ENCODE results near the gene SYT8.
"Not testable (repeated sequence)": the region's sequence is repeated elsewhere in the genome, so short reads cannot be mapped to it uniquely, and the experiment has no call there.

SYT8 gene, protein sequence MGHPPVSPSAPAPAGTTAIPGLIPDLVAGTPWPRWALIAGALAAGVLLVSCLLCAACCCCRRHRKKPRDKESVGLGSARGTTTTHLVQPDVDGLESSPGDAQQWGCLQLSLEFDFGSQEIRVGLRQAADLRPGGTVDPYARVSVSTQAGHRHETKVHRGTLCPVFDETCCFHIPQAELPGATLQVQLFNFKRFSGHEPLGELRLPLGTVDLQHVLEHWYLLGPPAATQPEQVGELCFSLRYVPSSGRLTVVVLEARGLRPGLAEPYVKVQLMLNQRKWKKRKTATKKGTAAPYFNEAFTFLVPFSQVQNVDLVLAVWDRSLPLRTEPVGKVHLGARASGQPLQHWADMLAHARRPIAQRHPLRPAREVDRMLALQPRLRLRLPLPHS

DNA sequence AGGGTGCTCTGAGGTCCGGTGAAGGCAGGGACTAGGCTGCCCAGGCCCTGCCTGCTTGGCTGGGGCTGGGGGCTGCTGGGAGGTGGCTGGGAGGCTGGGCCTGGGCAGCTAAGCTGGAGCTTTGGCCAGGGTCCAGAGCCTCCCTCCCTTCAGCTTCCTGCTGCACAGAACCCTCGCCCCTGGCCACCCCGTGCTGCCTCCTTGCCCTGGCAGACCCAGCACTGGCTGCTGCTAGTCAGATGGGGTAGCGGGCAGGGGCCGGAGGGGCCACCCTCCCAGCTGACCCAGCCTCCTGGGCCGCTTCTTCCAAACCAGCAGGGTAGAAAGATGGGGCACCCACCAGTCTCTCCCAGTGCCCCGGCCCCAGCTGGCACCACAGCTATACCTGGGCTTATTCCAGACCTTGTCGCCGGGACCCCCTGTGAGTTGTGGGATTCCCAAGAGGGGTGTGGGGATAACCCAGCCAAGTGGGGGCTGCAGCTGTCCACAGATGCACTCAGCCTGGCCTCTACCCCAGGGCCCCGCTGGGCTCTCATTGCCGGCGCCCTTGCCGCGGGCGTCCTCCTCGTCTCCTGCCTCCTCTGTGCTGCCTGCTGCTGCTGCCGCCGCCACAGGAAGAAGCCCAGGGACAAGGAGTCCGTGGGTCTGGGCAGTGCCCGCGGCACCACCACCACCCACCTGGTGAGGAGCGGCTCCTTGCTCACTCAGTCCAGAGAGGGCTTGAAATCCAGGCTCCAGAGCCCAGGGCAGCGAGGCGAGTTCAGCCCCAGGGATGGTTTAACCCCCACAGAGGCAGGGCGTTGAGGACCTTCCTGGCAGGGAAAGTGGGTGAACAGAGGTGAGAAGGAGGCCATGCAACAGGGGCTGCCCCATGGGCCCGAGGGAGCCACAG is at the start of gene SYT8:
TSS of gene SYT8 (plus strand) at position 212 of the 892 bp plus-strand sequence. CDS start at position 328, 116 bp downstream.
- no peak for DNase-seq

GRCh38 chr11:1785749-1786413 is 48.9 kb upstream of the SYT8 start:
- DNase-seq: no peak

DNA sequence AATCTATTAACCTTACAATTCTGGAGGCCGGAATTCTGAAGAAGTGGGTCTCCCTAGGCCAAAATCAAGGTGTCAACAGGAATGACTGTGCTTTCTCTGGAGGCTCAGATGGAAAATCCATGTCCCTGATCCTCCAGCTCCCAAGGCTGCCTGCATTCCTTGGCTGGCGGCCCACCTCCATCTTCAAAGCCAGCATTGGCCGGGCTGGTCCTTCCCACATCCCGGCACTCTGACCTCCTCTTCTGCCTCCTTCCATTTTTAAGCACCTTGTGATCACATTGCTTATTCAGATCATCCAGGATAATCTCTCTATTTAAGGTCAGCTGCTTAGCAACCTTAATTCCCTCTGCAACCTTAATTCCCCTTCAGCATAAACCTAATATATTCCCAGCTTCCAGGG is 48.3 kb upstream of the SYT8 start:
- DNase-seq: no peak

GRCh38 chr11:1791912-1792311 is 42.9 kb upstream of the SYT8 start:
- DNase-seq: no peak

DNA sequence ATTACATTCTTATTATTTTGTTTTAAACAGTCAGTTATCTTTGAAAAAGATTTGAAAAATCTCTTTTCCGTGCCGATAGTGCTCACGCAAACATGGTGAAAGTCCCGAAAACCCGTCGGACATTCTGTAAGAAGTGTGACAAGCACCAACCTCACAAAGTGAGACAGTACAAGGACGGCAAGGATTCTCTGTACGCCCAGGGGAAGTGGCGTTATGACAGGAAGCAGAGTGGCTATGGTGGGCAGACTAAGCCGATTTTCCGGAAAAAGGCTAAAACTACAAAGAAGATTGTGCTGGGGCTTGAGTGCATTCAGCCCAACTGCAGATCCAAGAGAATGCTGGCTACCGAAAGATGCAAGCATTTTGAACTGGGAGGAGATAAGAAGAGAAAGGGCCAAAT is 42.3 kb upstream of the SYT8 start:
- DNase-seq: peak; percentile 11

GRCh38 chr11:1793081-1793480 is 41.7 kb upstream of the SYT8 start:
- no peak for DNase-seq

DNA sequence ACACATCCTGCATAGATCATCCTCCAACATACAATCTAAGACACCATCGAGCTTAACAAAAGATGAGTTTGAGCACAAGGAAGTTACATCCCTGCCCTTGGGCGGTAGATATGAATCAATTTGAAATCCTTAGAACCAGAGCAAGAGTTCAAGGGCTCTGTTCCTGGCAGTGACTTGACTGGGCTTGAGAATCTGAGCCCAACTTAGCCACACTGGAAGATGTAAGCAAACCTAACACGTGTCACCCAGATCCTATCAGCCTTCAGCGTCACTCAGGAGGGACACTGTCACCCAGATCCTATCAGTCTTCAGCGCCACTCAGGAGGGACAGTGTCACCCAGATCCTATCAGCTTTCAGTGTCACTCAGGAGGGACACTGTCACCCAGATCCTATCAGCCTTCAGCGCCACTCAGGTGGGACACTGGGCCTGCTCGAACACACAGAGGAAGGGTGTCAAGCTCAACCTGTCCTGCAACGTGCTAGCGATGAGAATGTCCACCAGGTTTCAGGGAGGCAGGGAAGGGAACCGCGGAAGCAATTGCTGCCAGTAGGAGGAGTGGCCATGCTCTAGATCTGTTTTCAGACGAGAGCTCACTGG is 38.3 kb upstream of the SYT8 start:
- no peak for DNase-seq

- no peak for DNase-seq
Measured at GRCh38 chr11:1797391-1798125, 37.2 kb upstream of the SYT8 start.

DNA sequence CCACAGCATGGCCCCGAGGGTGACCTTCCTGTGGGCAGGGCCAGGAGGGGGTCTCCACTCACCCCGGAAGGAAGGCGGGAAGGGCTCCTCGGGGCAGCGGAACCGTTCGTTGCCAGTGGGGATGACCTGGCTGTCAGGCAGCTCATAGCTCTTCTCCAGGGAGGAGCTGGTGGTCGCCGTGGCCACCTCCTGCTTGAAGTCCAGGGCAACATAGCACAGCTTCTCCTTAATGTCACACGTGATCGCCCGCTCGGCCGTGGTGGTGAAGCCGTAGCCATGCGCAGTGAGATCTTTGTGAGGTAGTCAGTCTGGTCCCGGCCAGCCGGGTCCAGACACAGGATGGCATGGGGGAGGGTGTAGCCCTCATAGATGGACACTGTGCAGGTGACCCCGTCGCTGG is 31.5 kb upstream of the SYT8 start:
- DNase-seq: no peak

DNA sequence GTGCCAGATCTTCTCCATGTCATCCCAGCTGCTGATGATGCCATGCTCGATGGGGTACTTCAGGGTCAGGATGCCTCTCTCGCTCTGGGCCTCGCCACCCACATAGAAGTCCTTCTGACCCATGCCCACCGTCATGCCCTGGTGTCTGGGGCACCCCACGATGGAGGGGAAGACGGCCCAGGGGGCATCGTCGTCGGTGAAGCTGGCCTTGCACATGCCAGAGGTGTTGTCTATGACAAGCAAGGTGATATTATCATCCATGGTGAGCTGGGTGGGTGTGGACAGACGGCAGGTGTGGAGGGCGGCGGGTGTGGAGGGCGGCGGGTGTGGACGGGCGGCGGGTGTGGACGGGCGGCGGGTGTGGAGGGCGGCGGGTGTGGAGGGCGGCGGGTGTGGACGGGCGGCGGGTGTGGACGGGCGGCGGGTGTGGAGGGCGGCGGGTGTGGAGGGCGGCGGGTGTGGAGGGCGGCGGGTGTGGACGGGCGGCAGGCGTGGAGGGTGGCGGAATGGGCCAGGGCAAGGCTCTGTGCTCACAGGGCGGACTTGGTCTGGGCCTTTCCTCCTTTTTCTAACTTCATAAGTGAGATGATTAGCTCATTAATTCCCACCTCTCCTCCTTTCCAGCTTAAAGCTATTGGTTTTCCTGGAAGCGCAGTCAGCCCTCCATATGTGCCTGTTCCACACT is 30.8 kb upstream of the SYT8 start:
- DNase-seq: not testable (repeated sequence)

- no peak for DNase-seq
Measured at GRCh38 chr11:1805525-1805924, 29.3 kb upstream of the SYT8 start.

DNA sequence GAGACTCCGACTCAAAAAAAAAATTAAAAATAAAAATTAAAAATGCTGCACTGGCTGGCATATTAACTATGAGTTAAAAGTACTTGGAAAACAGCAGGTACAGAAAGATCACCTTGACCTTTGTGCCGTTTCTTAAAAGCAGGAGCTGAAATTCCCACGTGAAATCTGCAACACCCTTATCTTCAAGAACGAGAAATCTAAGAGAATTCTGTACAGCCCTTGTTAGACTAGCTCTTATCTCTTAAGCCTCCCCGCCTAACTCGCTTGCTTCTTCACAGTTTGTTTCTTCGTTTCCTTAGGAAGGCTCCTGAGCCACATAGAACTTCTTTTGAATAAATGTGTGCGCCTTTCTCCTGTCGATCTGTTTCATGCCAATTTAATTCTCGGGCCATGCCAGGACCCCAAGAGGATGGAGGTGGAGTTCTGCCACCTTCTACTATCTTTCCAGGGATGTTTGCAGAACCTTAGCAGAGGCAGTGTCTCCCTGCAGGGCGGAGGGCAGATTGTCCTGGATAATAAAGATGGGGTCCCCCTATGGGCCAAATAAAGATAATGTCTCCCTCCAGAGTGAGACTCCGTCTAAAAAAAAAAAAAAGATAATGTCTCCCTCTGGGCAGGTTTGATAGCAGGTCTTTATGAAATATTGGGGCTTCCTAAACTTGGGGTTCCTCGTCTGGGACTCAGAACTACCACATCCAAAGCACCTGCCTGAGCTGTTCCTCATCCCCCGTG is 27.4 kb upstream of the SYT8 start:
- DNase-seq: no peak

DNA sequence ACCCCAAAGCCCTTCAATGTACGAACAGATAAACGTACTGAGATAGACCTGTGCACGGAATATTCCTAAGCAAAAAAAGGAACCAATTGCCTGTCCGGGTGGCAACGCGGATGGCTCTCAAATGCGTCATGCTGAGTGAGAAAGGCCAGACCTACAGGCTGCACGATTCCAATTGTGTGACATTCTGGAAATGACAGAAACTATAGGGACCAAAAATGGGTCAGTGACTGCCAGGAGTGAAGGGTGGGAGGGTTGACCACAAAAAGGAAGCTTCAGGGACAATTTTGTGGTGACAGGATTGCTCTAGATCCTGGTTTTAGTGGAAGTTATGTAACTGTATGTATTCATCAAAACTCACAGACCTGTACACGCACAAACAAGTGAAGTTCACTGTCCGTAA is 24.0 kb upstream of the SYT8 start:
- DNase-seq: no peak

DNA sequence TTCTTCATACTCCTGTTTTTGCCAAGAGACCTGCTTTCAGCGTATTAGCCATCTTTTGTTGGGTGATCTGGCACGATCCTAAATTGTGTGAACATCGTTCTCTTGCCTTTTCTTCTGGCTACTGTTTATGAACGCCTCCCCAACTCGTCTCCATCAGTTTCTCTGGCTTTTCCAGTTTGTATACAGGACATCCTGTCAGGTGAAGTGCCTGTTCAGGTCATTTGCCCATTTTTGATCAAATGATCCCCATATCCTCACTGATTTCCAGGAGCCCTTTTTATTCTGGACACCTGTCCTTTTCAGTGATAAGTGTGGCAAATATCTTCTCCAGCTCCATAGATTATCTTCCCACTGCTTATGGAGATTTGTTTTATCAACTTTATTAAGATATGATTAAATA is 22.5 kb upstream of the SYT8 start:
- DNase-seq: no peak

DNA sequence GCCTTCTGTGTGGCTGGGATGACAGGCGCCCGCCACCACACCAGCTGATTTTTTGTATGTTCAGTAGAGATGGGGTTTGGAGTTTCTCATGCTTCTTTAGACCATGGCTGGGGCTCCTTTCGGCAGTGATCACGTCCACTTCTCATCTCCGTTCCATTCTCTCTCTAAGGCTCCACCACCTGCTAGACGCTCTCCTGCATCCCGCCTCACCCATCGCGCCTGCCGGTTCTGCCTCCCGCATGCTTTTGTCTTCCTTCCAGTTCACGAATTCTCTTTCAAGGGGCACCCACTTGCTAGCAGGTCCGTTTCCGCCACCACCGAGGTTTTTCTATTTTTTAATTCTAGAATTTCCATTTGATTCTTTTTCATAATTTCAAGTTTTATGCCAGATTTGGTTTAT is 22.0 kb upstream of the SYT8 start:
- DNase-seq: no peak

- not testable (repeated sequence) for DNase-seq
Measured at GRCh38 chr11:1813356-1813755, 21.4 kb upstream of the SYT8 start.

DNA sequence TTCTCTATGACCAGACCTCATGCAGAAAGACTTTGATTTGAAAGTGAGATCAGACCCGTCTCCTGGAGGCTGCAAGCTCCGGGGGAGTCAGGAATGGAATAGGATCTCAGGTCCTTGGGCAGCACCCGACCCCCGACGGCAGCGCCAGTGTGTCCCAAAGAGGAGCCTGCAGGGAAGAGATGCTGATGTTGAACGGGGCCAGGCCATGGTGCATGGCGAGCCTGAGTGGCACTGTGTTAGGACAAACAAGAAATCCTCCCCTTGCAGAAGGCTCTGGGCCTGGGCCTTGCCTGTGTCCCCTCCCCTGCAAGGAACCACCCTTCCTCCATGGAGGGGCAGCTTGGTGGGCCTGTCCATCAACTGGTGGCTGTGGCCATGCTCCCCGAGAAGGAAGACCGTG is 20.1 kb upstream of the SYT8 start:
- no peak for DNase-seq

DNA sequence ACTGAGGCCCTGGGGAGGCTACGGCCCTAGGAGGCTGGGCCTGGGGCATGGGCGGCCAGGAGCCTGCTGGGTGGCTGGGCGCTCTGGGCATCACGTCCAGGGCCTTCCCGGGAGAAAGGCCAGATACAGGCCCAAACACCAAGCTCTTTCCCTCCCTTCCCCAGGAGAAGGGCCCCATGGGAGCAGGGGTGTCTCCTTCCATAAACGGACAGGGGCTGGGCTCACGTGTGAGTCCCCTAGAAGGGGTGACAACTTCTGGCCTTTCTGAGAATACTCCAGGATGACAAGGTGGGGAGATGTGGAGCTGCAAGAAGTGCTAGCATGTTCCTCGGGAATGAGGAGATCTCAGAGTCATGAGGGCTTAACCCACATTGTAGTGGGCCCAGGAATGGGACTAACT is 19.5 kb upstream of the SYT8 start:
- DNase-seq: no peak

DNA sequence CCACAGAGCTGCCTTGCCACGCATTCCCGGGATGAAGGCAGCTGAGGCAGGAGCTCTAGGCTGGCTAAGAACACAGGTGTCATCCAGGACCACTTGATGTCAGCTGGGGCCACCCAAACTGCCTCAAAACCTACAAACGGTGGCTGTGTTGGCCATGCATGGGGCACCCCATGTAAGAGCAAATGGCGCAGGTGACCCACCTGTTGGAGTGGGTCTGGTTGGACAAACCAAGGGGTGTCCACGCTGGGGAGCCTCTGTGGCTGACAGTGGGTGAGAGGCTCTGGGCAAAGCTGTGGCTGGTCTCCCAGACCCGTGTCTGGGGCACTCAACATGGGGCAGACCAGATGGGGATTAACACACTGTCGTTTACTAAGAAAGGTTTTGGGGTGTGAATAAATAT is 19.0 kb upstream of the SYT8 start:
- no peak for DNase-seq

DNA sequence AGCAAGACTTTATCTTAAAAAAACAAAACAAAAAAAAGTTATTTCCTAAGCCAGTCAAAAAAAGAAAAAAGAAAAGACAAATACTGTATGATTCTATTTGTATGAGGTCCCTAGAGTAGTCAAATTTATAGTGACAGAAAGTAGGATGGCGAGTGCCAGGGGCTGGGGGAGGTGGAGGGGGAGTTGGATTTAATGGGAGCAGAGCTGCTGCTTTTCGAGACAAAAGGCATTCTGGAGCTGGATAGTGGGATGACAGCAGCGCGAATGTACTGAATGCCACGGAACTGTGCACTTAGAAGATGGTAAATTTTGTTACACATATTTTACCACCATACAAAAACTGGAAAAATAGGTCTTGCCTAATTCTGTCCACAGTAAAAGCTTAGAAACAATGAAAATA is 17.8 kb upstream of the SYT8 start:
- DNase-seq: no peak

GRCh38 chr11:1817511-1817910 is 17.3 kb upstream of the SYT8 start:
- no peak for DNase-seq

Data from CD4-positive, alpha-beta T cell treated with Interleukin-21 for 1 hour (primary cell).